HG03097 (cell line): ENCODE measurements around the gene TCIRG1.
"Not testable (repeated sequence)": the region's sequence is repeated elsewhere in the genome, so short reads cannot be mapped to it uniquely, and the experiment has no call there.

Experiments used
- ATAC-seq: cut with Tn5 transposase; IDR thresholded peaks from one replicate; pipeline ENCODE4 v1.9.1; 2021; ENCODE audit not compliant: unreplicated experiment, low FRiP score

The TCIRG1 gene, protein sequence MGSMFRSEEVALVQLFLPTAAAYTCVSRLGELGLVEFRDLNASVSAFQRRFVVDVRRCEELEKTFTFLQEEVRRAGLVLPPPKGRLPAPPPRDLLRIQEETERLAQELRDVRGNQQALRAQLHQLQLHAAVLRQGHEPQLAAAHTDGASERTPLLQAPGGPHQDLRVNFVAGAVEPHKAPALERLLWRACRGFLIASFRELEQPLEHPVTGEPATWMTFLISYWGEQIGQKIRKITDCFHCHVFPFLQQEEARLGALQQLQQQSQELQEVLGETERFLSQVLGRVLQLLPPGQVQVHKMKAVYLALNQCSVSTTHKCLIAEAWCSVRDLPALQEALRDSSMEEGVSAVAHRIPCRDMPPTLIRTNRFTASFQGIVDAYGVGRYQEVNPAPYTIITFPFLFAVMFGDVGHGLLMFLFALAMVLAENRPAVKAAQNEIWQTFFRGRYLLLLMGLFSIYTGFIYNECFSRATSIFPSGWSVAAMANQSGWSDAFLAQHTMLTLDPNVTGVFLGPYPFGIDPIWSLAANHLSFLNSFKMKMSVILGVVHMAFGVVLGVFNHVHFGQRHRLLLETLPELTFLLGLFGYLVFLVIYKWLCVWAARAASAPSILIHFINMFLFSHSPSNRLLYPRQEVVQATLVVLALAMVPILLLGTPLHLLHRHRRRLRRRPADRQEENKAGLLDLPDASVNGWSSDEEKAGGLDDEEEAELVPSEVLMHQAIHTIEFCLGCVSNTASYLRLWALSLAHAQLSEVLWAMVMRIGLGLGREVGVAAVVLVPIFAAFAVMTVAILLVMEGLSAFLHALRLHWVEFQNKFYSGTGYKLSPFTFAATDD

DNA sequence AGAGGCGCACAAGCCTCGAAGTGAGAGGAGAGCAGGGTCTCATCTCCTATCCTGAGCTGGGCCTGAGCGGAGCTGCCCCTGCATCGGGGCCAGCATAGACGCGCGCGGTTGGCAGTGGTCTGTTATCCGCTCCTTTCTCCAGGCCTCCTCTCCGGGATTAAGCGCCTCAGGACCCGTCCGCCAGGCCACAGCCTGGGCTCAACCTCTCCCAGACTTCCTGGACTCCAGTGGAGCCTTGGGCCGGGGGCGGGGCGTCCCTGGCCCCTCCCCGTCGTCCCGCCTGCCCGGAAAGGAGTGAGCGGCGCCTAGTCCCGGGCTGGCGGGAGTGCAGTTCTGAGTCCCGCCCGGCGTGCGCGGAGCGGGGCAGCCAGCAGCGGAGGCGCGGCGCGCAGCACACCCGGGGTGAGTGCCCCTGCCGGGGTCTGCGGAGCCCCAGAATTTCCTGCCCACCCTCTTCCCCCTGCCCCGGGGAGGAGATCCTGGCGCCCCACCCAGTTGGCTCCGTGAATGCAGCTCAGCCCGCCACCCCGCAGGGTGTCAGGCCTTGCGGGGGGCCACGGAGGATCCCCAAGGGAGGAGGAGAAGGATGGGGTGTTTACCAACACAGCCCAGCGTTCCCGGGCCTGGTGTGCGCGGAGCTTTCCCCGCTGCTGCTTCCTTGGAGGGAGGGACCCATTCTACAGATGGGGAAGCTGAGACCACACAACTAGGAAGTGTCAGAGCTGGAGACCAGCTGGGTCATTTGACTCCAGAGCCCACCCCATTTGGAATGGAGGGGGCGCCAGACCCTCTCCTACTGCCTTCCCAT is at the start of gene TCIRG1:
TCIRG1 (plus strand) TSS at position 308 of the 808 bp plus-strand sequence. CDS start 2,247 bp downstream, outside the sequence.
- ATAC-seq, result no peak

DNA sequence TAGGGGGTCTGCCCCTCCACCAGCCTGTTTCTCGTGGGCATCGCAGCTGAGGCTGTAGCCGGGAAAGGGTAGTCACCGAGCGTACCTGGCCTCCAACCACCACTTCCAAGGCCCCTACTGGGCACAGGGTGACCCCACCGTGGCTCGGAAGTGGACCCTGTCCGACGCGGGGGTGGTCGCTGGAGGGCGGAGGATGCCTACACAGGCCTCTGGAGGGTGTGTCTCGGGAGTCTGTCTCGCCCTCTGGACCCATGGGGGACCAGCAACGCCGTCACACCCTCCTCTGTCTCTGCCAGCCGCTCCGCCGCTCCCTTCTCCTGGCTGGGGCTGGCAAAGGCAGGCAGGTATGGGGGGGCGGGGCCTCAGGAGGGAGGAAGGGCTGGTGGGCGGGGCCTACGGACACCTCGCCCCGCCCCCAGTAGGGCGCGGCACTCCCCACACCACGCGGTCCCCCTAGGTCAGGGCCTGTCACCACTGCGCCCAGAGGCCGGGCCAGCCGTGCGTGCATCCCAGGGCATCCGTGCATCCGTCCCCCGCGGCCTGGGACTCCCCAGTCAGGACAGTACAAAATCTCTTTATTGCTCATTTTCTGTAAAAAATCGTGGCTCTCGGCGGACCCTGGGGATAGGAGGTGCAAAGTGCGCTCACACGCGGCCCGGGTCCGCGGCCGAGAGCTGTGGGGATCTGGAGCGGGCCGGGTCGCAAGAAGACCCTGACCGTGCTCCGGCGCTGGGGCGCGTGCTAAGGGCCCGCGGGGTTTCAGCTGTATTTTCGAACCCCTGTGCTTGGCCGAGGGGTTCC is 48.1 kb upstream of the TCIRG1 start:
- ATAC-seq, result not testable (repeated sequence)

DNA sequence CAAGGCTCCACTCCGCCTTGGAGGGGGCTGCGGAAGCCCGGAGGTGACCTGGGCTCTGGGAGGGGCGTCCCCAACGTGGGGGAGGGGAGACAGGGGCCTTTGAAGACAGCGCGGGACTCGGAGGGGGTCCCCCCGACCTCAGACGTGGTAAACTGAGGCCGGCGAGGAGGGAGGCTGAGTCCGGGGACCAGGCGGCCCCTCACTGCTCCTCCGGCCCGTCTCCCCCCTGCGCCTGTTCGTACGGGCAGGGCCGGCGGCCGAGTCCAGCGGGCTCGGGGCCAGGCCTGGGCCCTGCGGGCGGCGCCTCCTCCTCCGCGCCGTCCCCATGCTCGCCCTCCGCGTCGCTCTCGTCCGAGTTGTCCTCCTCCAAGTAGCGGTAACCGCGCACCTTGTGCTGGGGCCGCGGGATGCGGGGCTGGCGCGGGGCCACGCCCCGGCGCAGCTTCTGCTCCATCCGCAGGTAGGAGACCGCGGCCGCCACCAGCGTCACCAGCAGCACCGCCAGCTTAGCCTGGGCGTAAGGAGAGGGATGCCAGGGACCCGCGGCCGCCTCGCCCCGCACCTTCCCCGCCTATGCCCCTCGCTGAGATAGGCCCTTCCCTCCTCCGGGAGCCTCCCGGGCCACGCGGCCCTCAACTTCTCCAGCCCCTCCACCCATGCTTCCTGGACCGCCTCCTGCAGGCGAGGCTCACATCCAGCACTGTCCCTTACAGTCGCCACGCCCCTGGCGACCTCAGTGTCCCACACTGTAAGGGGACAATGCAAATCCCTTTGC is 47.3 kb upstream of the TCIRG1 start:
- not testable (repeated sequence) for ATAC-seq

DNA sequence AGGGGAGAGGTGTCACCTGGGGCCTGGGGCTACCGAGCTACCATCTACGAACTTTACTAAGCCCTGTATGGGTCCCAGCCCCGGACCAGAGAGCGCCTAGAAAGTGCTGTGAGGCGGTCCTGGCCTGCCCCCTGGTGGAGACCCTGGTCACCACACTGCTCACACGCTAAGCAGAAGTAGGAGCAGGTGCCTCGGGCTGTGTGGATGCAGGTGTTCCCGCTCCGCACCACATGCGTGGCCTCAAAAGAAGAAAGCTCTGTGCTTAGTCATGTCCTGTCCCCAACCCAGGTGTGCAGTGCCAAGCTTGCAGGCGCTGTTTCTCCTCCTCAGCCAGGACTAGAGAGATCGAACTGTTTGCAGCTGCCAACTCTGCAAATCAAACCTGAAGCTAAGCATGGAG is 45.0 kb upstream of the TCIRG1 start:
- ATAC-seq, result not testable (repeated sequence)

DNA sequence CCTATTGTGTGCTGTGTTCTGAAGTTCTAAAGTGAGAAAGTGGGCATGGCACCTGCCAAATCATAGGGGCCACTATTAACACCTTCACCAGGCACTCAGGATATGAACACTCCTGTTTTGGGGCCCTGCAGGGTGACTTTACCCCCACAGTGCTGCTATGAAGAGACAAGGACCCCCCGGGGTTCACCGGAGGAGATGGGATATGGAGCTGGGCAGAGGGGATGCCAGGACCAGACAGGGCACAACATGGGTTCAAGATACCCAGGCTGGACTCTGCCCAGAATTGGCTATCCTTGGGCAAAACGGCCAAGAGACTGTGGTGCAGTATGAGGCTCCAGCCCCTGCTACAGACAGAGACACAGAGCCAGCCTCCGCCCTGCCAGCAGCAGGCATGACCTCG is 44.4 kb upstream of the TCIRG1 start:
- ATAC-seq, result not testable (repeated sequence)

DNA sequence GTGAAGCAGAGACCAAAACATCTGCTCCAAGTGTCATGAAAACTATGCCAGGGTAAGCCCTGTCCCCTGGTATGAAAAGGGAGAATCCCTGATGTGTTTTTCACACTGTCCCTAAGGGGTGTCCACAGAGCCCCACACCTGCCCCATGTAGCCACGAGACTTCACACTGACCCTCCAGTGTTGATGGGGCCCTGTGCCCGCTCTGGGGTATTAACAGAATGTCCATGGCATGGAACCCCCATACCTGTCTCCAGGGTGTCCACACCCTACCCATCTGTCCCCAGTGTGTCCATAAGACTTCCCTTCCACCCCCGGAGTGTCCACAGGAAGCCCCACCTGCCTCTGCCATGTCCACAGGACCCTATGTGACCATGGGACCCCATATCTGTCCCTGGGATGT is 43.7 kb upstream of the TCIRG1 start:
- ATAC-seq, result not testable (repeated sequence)

DNA sequence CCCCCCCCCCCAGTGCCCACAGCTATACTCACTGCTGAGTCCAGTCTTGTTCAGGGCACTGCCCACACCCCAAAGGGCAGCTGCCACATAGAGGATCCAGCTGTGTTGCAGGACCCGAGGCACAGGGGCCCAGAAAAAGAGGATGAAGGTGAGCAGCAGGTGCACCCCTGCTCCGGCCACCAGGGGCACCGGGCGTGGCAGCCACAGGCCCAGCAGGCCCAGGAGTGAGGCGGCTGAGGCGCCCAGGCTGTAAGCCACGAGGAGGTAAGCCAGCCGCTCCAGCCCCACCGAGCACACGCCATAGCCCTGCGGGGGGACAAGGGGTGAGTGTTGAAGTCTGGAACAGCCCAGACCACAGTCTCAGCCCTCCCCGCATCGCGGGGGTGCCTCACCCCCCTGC is 43.2 kb upstream of the TCIRG1 start:
- ATAC-seq, result not testable (repeated sequence)

DNA sequence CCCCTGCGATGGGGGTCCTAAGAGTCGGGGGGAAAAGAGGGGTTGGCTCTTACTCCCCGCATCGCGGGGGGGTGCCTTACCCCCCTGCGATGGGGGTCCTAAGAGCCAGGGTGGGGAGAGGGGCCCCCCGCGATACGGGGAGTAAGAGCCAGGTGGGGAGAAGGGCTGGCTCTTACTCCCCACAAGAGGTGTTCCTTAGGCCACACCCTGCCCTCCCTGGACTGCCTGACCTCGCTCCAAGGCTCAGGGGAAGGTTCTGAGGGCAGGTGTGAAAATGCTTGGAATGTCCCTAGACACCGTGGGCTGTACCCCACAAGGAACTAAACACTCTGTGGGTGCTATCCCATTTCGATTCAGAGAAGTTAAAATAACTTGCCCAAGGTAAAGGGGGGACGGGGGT is 42.8 kb upstream of the TCIRG1 start:
- ATAC-seq, result no peak

DNA sequence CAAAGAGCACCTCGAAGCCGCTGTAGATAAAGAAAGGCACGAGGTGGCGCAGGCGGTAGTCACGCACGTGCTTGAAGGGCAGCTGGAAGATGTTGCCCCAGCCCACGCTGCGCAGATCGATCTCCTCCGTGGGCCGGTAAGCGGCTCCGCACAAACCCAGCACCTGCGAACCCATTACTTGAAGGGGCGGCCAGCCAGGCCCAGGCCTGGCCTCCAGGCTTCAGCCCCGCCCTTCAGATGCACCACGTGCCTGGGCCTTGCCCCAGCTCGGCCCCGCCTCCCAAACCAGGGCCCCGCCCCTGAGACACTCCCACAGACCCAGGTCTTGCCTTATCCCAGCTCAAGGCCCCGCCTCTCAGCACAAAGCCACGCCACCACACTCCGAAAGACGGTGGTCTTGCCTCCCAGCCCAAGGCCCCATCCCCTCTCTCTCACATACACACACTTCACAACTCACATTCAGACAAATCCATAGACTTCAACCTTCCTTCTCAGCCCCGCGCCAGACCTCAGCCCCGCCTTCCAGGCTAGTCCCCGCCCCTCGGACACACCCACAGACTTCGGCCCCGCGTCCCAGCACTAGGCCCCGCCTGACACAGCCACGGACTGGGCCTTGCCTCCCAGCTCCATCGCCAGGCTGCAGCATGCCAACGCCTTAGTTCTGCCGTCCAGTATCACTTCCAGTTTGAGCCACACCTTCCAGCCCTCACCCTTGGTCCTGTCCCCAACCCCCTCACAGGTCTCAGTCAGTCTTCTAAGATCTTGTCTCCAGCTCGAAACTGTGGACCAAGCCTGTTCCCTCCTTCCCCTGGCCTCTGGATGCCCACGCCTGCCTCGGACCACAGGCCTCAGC is 42.0 kb upstream of the TCIRG1 start:
- ATAC-seq, result no peak

DNA sequence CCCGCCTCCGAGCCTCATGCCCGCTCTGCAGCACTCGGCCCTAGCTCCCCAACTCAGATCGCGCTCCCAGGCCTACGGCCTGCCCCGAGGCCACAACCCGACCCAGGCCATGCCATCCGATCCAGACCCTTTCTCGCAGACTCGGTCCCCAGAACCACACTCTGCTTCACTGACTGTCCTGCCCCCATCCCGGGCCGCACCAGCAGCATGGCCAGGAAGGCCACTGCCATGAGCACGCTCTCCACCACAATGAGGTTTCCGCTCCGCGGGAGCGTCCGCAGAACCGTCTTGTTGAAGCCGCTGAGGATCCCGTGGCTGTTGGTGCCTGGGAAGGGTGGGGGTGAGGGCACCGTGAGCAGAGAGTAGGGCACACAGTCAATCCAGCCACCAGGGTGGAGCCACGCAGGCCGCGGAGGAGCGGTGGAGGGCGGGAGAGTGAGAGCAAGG is 41.3 kb upstream of the TCIRG1 start:
- no peak for ATAC-seq

DNA sequence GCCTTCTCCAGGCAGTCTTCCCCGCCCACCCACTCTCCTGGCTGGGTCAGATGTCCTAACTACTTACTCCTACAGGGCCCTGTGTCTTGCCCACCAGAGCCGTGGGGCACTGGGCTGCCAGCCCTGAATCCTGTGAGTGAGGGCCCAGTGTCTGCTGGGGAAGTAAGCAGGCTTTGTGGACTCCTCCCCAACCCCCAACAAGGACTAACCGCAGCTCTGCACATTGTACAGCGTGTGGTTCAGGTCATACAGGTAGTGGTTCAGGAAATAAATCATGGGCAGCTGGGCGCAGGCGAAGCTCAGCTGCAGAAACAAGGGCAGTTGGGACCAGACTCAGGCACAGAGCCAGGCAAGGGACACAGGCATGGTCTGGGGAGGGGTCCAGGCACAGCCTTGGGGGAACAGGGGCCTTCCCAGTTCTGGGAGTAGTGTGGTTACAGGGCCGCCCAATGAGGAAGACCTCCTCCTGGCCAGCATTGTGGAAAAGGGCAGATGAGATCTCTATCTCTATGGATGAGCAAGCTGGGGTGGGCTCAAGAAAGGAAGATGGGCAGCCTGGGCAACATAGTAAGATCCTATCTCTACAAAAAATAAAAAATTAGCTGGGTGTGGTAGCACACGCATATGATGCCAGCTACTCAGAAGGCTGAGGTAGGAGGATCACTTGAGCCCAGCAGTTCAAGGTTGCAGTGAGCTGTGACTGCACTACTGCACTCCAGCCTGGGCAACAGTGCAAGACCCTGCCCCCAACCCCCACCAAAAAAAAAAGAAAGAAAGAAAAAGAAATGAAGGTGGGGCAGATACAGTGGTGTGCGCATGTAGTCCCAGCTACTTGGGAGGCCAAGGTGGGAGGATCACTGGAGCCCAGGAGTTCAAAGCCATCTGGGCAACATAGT is 40.4 kb upstream of the TCIRG1 start:
- no peak for ATAC-seq

DNA sequence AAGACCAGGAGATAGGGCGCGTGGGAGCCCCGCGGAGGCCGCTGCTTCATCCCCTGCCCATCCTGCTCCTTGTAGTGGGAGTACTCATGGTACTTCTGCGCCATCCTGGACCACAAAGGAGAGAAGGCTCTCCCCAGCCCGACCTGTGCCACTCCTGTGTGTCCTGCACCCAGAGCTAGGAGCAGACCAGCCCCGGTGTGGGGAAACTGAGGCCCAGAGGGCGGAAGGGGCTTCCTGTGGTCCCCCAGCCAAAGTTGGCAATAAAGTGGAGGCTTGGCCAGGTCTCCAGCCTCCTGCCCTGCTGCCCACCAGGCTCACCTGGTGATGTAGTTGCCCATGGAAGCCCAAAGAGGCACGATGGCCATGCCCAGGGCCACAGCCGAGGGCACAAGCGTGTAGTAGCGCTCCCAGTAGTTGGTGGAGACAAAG is 39.6 kb upstream of the TCIRG1 start:
- ATAC-seq, result no peak

DNA sequence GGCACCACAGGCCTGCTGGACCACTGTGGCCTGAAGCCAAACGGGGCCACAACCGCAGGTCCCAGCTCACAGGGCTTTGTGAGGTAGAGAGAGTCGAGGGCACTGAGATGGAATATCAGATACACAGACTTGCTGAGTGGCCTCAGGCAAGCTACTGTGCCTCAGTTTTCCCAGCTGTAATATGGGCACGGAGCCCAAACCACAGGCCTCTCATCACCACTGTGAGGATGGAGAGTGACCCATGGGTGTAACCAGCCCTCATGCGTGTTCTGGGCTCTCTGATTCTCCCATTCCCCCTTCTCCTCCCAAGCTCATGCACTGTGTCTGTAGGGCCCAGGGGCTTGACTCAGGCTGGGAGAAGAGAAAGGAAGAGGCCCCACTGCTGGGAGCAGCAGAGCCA is 39.1 kb upstream of the TCIRG1 start:
- no peak for ATAC-seq

DNA sequence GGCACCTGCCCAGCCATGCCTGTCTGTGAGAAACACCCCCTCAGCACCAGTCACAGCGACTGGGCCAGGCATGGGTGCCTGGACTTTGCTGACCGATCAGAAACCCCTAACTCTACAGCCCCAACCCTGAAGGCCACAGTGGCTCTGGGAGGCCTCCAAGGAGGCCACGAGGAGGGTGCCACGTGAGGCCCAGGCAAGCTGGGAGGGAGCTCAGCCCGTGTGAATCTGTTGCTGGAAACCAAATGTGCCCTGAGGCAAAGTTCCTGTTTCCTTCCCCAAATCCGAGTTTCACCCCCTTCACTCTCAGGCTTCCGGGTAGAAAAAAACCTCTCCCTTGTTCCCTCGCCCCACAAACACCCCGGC is 36.3 kb upstream of the TCIRG1 start:
- no peak for ATAC-seq

DNA sequence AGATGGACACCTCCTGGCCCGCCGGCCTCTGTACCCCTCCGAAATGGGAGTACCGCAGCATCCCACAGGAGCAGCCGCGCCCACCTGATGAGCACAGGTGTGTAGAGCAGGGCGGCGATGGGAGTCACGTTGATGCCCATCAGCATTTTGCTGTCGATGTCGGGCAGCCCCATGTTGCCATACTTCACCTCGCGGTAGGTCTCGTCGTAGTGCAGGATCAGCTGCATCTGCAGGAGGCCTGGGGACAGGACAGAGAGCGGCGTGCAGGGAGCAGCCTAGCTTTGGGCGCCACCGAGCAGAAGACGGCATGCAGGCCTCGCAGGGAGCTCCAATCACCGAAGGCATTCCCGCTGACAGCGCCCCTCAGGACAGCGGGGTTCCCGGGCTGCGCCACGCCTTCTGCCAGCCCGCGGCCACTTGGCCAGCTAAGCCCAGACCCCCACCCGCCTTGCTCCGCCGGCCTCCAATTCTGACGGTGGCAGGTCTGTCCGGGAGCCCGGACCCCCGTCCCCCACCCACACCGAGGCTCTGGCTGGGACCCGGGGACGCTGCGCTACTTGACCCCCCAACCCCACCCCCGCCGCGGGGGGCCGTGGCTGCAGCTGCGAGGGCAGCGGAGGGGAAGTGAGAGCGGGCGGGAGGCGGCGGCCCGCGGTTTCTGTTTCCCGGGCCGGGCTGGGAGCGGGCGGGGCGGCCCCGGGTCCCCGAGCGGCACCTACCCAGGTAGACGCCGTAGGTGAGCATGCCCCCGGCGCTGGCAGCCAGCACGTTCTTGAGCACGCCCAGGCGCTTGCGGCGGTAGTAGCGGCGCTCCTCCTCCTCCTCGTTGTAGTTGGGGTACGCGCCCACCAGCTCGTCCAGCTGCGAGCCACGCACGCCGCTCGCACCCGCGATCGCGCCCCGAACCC is 35.6 kb upstream of the TCIRG1 start:
- ATAC-seq, result no peak

DNA sequence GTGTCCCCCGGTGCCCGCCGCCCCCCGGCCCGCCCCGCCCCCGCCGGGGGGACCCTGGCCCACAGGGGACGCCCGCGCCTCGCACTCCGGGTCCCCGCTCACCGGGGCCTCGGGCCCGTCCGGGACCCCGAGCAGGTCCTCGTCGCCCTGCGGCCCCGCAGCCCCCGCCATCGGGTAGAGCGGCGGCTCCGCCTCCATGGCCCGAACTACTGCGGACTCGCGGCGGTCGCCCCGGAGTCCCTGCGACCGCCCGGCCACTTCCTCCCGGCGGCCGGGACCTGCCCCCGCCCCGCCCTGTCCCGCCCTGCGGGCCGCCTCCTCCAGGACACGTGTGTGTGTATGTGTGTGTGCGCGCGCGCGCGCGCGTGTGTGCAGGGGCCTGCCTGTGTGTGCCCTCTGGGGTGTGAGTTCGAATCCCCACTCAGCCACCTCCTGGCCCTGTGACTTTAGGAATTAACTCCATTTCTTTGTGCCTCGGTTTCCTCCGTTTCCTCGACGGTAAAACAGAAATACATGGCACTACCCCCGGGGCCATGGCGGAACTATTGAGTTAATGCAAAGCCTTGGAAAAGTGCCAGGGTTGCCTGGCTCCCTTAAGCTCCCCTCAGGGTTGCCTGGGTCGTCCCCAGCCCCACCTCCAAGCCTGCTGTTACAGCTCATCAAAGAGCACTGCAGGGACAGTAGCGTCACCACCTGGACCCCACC is 34.8 kb upstream of the TCIRG1 start, which contains the start of gene UNC93B1:
UNC93B1 (minus strand) TSS at position 252 of the 705 bp plus-strand sequence; CDS start at position 198, 54 bp downstream.
- no peak for ATAC-seq
